ACHN (cell line): ENCODE data around the gene PCDHGA3.
A peak's percentile ranks its signal among the peaks of the same experiment; 100 is the strongest.
"Not testable (repeated sequence)": the region's sequence is repeated elsewhere in the genome, so short reads cannot be mapped to it uniquely, and the experiment has no call there.

ENCODE experiments used
- DNase-seq: peaks from one replicate; pipeline ENCODE4 v3.0.0-alpha.2; 2015
- in situ Hi-C: cut with HindIII; loops from 2 replicates; pipeline ENCODE4 v1.10.0; 2017; ENCODE audit warnings: low sequenced_read_pairs, low pct_ligation_motif_present, low pct_unique_long_range_greater_than_20kb

The PCDHGA3 gene

DNA sequence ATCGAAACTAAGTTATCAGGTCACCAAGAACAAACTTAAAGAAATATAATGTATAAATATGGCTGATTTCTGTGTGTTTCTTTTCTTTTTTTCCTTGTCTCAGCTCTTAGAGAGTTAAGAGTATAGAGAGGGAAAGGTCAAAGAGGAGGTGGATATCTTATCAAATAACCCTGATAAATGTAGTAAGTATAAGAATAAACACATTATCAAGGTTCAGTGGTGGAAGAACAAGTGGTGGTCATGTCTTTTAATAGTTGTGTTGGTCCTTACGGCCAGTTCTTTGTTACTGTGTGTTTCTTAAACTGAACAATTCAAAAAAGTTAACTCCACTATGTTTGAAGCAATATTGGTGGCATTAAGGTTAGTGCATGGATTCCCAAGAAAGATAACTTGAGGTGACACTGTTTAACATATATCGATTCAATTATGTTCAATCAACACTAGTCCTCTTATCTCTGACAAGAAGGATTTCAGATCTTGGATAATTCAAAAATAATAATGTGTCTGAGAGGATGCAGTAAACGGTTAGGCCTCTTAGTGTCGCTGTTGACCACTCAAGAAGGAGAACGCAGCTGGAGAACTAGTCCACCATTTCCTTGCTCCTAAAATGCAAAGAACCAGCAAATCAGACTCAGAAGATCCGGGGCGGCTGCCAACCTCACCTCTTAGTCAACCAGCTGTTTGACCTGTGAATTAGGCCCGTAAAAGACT lies at the start of gene PCDHGA3:
TSS of gene PCDHGA3 (plus strand) at position 588 of the 711 bp plus-strand sequence. CDS start 205 bp downstream, outside the sequence.
- in situ Hi-C loops: no loop called here

DNA sequence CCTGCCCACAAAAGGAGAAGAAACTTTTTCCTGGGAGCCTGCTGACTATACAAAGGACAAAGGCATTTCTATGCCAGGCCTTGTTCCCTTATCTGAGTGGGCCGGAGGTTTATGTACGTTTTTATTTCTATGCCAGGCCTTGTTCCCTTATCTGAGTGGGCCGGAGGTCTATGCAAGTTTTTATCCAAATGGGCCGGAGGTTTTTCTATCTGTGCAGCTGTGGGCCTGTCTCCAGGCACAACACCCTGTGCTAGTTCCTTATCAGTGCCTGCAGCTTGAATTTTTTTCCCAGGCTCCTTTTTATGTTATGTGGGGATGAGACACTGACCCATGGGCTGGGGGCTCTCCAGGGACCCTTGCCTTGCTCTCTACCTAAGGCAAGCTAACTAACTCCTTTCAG lies 45.3 kb upstream of the PCDHGA3 start:
- in situ Hi-C loops: no loop called here
- DNase-seq: no peak

More for the DNA sequence above, at the start of gene PCDHGA3:
- DNase-seq: no peak

DNA sequence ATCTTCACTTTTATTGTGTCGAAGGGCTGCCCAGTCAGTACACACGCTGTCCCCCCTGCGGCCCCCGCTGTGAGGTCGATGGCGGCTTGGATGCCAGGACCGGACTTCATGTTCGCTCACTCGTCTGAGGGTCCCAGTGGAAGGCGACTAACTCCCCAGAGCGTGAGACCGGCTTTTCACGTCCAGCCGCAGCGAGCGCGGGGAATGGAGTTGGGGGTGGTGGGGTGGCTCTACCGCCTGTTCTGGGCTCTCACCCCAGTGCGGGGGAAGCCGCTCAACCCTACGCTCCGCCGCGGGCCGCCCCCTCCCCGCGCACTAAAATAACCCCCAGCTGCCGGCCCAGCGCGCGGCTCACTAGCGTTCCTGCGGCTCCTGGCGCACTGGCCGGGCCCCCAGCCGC lies 39.9 kb upstream of the PCDHGA3 start, which contains the start of gene SLC25A2:
TSS of gene SLC25A2 (minus strand) at position 294 of the 400 bp plus-strand sequence. CDS start at position 110, 184 bp downstream.
- DNase-seq: no peak
- in situ Hi-C loops: no loop called here

DNA sequence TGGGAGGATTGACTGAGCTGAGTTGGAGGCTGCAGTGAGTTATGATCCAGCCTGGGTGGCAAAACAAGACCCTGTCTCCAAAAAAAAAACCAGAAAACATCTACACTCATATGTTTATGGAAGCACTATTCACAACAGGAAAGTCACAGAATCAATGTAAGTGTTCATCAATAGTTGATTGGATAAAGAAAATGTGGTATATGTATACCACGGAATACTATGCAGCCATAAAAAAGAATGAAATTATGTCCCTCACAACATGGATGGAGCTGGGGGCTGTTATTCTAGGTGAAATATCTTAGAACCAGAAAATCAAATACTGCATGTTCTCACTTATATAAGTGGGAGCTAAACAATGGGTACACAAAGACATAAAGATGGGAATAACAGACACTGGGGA lies 37.0 kb upstream of the PCDHGA3 start:
- DNase-seq: no peak
- in situ Hi-C loops: no loop called here

DNA sequence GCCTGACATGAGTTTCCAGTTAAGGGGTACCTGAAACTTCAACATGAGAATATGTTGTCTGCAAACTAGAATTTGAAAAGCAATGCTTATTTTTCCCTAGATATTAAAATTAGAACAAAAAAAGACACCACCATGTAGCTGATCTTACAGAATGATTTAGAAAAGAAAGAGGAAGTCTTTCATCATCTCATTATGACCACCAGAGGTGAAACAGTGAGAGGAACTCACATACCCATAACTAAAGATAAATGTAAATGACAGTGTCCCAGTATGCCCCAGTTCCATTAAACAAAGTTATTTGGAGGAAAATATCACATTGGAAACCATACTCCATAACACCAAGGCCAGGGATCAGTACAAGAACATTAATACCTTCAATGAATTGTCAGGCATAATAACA lies 29.9 kb upstream of the PCDHGA3 start:
- in situ Hi-C loops: no loop called here
- no peak for DNase-seq

- DNase-seq, in situ Hi-C loops: not testable (repeated sequence)
Measured at GRCh38 chr5:141316963-141317362, 26.7 kb upstream of the PCDHGA3 start.

GRCh38 chr5:141319202-141319601 lies 24.4 kb upstream of the PCDHGA3 start:
- DNase-seq: no peak
- in situ Hi-C loops: no loop called here

DNA sequence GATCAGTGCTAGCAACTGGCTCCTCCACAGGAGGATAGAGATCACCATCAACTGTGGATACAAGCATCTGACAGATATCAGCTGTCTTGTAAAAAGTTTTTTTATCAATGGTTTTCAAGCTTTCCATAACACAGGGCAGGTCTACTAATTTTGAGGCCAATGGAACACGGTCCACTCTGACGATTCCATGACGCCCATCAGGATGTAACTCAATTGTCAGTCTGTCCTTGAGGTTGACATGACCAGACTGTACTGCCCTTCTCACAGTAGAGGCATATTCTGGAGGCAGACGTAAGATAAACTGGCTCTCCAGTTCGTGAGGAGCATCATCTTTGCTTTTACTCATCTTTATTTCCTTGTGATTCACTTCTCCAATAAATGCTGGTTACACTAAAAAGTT lies 23.9 kb upstream of the PCDHGA3 start:
- DNase-seq: no peak
- in situ Hi-C loops: no loop called here

- in situ Hi-C loops: no loop called here
- DNase-seq: peak; percentile 92
Measured at GRCh38 chr5:141320225-141321169, 23.1 kb upstream of the PCDHGA3 start, which contains the start of gene TAF7. TAF7 (minus strand) TSS chr5:141320784; CDS start chr5:141320044, 740 bp downstream.

GRCh38 chr5:141322261-141322660 lies 21.4 kb upstream of the PCDHGA3 start:
- in situ Hi-C loops: no loop called here
- no peak for DNase-seq

- no peak for DNase-seq
Measured at GRCh38 chr5:141326088-141326854, 17.4 kb upstream of the PCDHGA3 start.

GRCh38 chr5:141328231-141328630 lies 15.4 kb upstream of the PCDHGA3 start:
- in situ Hi-C loops: no loop called here

More at GRCh38 chr5:141326088-141326854, 17.4 kb upstream of the PCDHGA3 start:
- in situ Hi-C loops: no loop called here

GRCh38 chr5:141330299-141331080 lies 13.1 kb upstream of the PCDHGA3 start, which contains the start of gene PCDHGA1:
PCDHGA1 (plus strand) TSS chr5:141330514.
- in situ Hi-C loops: no loop called here
- no peak for DNase-seq

More at GRCh38 chr5:141328231-141328630, 15.4 kb upstream of the PCDHGA3 start:
- DNase-seq: no peak

GRCh38 chr5:141332571-141332970 lies 11.1 kb upstream of the PCDHGA3 start:
- in situ Hi-C loops, DNase-seq: not testable (repeated sequence)

DNA sequence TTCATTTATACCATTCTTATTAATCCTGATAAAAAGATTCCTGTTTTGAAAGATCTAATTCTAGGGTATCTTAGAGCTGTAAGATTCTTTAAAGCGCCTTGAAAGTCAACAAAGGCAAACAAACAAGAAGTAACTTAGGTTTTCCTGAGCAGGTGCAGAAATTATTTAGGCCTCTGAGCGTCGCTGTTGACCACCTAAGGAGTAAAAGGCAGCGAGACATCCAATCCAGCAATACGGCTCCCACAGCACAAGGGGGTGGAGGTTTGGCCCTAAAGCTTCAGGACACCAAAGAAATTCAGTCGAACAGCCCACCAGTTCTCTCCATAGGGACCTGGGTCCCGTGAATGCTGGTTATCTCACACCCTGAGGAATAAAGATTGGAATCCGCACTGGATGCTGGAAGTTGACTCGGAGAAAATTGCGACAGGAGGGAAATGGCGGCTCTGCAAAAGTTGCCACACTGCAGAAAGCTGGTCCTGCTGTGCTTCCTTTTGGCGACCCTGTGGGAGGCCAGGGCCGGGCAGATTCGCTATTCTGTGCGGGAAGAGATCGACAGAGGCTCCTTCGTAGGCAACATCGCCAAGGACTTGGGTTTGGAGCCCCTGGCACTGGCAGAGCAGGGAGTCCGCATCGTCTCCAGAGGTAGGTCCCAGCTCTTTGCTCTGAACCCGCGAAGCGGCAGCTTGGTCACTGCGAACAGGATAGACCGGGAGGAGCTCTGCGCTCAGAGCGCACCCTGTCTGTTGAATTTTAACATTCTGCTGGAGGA lies 4.9 kb upstream of the PCDHGA3 start, which contains the start of gene PCDHGA2:
TSS of gene PCDHGA2 (plus strand) at position 223 of the 769 bp plus-strand sequence.
- in situ Hi-C loops: no loop called here
- peak; percentile 42 for DNase-seq

DNA sequence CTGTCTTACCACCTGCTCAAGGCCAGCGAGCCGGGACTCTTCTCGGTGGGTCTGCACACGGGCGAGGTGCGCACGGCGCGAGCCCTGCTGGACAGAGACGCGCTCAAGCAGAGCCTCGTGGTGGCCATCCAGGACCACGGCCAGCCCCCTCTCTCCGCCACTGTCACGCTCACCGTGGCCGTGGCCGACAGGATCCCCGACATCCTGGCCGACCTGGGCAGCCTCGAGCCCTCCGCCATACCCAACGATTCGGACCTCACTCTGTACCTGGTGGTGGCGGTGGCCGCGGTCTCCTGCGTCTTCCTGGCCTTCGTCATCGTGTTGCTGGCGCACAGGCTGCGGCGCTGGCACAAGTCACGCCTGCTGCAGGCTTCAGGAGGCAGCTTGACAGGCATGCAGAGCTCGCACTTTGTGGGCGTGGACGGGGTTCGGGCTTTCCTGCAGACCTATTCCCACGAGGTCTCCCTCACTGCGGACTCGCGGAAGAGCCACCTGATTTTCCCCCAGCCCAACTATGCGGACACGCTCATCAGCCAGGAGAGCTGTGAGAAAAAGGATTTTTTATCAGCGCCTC lies 2.8 kb upstream of the PCDHGA3 start:
- DNase-seq, in situ Hi-C loops: not testable (repeated sequence)

GRCh38 chr5:141342773-141343172 lies 856 bp upstream of the PCDHGA3 start:
- no peak for DNase-seq
- in situ Hi-C loops: no loop called here
